Ecto neural progenitor cell (in vitro differentiated cells): Measurements from ENCODE around the gene PKN3.
A peak's percentile ranks its signal among the peaks of the same experiment; 100 is the strongest.
"Not testable (repeated sequence)": the region's sequence is repeated elsewhere in the genome, so short reads cannot be mapped to it uniquely, and the experiment has no call there.

Experiments used
- DNase-seq: peaks from one replicate; pipeline ENCODE4 v3.0.0-alpha.2; 2018; ENCODE audit warnings: low spot score

The PKN3 gene

DNA sequence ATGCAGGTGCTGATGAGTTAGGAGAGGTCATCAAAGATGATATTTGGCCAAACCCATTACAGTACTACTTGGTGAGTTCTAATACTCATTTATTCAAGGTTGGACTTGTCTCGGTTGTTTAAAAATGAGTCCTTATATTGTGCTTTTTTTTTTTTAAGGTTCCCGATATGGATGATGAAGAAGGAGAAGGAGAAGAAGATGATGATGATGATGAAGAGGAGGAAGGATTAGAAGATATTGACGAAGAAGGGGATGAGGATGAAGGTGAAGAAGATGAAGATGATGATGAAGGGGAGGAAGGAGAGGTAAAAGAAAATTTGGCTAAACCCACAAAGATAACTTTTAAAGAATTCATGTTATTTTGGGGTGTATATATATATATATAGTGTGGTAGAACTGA lies 8.6 kb upstream of the PKN3 start:
- DNase-seq = not testable (repeated sequence)

DNA sequence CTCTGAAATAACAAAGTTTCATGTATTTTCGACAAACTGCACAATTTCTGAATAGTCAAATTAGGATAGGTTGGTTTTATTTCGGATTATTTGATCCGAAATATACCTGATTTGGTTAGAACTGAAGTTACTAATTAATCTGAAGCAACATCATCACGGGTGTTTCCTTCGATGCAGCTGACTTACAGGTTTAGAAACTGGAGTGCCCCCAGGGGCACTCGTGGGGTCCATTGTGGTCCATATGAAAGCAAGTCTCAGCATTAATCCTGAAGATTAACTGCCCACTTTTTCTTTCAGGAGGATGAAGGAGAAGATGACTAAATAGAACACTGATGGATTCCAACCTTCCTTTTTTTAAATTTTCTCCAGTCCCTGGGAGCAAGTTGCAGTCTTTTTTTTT lies 8.0 kb upstream of the PKN3 start:
- DNase-seq = no peak

DNA sequence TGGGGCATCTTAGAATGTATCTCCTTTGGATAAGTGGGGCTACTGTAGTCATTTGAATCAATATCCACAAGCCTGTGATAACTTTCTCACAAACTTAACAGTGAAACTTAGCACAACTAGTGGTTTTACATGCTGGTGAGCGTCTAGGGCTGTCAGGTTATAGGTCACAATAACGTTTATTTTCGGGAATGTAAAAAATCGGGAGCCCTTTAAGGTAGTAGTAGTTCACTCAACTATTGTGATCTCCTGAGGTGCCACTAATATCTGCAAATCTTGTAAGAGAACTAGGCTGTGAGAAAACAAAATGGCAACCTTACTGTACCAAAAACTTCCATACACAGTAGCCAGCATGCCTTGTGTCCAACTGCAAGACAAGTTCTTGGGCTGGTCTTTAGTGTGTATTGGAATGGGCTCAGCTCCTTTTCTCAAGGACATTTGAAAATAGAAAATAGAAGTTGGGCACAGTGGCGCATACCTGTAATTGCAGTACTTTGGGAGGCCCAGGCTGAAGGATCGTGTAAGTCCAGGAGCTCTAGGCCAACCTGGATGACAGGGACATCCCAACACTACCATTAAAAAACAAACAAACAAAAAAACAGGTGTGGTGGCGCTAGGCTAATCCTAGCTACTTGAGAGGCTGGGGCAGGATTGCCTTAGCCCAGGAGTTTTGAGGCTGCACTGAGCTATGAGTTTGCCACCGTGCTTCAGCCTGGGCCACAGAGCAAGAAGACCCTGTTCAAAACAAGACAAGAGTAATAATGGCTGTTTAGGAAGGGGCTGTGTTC lies 5.2 kb upstream of the PKN3 start:
- no peak for DNase-seq

DNA sequence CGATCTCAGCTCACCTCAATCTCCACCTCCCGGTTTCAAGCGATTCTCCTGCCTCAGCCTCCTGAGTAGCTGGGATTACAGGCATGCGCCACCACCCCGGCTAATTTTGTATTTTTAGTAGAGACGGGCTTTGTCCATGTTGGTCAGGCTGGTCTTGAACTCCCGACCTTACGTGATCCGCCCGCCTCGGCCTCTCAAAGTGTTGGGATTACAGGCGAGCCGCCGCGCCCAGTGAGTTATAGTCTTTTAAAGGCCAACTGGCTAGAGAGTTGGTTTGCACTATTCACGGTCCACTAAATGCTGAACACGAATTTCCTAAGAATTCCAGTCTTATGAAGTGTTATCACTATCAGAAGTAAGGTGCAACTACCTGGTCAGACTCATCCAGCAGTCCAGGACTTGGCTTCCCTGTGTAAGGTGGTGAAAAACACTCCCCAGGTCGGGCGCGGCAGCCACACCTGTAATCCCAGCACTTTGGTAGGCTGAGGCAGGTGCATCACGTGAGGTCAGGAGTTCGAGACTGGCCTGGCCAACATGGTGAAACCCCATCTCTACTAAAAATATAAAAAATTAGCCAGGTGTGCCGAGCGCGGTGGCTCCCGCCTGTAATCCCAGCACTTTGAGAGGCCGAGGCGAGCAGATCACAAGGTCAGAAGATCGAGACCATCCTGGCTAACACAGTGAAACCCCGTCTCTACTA lies 3.1 kb upstream of the PKN3 start:
- not testable (repeated sequence) for DNase-seq

DNA sequence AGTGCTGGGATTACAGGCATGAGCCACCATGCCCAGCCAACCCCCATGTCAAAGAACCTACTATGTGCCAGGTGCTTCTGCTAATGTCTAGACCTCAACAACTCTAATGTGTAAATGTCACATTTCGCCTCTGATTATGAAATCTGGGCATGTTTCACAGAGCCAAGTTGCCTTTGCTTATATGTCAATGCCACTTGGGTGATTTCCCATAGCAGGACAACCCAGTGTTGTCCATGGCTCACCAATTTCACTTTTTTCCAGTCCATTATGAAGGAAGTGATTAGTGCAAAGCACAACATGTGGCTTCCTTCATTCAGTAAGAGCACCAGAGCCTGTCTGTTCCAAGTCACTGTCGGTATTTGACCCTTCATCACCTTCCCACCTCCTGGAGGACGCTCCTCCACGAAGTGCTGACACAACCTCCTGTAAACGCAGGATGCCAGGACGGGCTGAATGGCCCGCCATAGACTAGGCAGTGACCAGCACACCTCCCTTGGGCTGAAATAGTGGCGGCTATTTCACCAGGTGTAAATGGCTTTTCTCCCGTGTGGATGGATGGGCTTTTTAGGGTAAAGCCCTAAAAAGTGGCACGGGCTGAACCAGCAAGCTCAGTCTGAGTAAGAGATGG lies 962 bp upstream of the PKN3 start:
- no peak for DNase-seq

DNA sequence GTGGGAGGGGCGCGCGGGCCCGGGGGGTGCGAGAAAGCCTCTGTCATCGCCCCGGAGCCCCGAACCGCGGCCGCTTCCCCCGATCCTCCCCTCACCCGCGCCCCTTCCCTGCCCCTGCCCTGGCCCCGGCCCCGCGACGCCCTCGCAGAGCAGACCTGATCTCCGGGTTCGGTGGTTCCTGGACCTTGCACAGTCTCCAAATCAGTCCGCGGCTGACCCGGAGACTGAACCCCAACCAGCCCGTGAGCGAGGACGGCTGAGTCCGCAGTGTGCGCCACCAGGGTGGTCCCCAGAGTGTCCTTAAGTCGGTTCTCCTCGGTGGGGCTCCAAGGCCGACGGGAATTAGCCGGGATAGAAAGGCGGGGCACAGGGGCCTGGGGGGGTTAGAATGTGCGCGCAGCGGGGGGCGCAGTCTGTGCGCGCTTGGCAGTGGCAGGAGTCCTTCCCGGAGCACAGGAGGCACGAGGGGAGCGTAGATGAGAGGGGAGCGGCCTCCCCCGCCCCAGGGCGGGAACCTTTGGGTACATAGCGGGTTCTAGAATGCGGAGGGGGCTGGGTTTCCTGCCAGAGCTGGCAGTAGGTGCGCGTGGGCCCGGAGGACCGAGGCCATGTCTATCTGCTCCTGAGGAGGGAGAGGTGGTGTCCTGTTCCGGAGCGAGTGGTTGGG lies 779 bp downstream of the PKN3 start:
- DNase-seq = peak; percentile 74

DNA sequence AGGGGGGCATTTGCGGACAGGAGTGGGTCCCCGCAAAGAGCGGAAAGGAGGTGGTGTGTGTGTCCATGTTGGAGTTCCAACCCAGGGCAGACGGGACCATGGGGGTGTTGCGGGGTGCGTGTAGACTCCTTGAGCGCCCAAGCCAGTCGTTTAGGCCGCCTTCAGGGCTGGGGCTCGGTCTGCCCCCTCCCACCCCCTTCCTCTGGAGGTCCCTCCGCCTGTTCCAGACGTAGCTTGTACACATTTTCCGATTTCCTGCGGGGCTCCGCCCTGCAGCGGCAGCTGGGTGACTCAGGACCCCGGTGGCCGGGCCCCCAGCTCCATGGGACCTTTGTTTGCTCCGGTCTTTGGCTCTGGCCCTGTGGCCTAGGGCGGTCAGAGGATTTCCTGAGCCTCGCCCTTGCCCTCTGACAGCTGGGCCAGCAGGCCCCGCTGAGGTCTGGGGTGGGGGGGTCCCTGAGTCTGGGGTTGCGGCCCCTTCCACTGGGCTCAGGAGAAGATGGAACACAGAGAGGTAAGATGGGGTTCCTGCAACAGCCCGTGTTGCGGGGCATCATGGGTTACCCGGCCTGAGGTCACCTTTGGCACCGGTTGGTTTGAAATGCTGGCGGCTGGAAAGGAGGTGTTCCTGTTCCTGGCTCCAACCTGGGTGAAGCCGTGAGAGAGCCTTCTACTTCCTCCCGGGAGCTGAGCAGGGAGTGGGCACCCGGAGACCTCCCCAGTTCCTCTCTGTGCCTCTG lies 1.5 kb downstream of the PKN3 start:
- DNase-seq = no peak

DNA sequence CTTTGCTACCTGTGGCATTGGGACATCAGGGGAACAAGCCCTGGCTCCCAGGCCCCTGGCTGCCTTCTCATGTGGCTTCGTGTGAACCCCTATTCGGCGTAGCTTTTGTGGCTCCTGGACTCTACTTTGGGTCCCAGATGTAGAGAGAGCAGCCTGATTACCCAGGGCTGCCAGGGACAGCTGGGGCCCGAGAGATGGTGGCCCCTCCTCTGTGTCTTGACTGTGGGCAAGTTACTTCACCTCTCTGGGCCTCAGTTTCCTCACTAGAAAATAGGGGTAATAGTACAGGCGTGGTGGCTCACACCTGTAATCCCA lies 2.0 kb downstream of the PKN3 start:
- DNase-seq = no peak

DNA sequence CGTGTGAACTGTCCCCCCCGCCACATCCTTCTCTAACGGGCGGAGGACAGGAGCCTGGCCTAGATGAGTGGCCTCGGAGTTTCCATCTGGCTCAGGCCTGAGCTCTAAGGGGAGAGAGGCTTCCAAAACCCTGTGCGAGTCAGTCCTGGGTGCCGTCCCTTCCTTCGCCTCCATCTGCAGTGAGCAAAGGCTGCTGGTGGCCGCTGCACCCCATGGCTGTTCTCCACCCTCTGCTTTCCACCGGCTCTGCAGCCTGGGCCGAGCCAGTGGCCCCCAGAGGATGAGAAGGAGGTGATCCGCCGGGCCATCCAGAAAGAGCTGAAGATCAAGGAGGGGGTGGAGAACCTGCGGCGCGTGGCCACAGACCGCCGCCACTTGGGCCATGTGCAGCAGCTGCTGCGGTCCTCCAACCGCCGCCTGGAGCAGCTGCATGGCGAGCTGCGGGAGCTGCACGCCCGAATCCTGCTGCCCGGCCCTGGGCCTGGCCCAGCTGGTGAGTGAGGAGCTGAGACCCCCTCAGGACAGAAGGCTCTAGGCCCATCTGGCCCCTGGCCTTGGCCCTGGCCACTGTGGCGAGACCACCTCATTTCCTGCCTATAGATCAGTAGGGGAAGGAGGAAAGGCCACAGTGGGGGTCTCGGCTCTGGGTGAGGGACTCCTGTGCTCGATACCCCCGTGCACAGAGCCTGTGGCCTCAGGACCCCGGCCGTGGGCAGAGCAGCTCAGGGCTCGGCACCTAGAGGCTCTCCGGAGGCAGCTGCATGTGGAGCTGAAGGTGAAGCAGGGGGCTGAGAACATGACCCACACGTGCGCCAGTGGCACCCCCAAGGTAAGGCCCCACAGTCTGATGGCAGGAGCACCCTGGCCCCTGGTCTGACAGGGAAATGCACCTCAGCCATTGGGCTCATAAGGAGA lies 3.0 kb downstream of the PKN3 start:
- no peak for DNase-seq

DNA sequence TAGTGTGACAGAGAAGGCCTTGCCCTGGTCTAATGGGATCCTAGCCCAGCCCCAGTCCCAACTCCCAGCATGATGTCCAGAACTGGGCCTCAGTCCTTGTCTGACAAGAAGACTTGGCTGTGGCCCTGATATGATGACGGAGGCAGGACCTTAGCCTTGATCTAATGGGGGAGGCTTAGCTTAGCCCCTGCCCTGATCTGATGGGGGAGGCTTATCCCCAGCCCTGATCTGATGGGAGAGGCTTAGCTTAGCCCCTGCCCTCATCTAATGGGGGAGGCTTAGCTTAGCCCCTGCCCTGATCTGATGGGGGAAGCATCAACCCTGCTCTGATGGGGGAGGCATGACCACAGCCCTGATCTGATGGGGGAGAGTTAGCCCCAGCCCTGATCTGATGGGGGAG lies 3.7 kb downstream of the PKN3 start:
- DNase-seq = no peak

DNA sequence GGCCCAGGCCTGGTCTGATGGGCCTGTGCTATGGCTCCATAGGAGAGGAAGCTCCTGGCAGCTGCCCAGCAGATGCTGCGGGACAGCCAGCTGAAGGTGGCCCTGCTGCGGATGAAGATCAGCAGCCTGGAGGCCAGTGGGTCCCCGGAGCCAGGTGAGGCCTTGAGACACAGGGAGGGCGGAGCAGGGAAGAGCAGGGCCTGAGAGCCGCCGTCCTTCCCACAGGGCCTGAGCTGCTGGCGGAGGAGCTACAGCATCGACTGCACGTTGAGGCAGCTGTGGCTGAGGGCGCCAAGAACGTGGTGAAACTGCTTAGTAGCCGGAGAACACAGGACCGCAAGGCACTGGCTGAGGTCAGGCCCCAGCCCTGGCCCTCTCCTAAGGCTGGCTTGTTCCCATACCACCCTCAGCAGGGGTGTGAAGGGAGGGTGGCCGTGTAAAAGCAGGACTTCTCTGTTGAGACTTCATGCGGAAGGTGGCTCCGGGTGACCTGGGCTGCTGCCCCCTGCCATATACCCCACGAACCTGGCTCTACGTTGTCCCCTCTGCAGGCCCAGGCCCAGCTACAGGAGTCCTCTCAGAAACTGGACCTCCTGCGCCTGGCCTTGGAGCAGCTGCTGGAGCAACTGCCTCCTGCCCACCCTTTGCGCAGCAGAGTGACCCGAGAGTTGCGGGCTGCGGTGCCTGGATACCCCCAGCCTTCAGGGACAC lies 4.5 kb downstream of the PKN3 start:
- DNase-seq = no peak

DNA sequence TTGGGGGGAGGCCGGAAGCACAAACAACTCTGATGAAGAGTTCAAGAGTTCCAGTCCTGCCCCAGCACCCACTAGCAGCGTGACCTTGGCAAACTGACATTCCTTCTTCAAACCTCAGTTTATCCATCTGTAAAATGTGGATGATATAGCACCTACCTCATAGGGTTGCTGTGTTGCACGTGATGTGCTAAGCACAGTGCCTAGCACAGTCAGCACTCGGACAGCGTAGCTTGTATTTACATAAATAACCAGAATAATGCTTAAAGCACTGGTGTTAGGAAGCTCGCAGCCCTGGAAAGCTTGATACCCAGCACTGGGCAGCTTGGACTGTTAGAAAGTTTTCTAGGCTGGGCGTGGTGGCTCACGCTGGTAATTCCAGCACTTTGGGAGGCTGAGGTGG lies 5.1 kb downstream of the PKN3 start:
- DNase-seq = no peak

DNA sequence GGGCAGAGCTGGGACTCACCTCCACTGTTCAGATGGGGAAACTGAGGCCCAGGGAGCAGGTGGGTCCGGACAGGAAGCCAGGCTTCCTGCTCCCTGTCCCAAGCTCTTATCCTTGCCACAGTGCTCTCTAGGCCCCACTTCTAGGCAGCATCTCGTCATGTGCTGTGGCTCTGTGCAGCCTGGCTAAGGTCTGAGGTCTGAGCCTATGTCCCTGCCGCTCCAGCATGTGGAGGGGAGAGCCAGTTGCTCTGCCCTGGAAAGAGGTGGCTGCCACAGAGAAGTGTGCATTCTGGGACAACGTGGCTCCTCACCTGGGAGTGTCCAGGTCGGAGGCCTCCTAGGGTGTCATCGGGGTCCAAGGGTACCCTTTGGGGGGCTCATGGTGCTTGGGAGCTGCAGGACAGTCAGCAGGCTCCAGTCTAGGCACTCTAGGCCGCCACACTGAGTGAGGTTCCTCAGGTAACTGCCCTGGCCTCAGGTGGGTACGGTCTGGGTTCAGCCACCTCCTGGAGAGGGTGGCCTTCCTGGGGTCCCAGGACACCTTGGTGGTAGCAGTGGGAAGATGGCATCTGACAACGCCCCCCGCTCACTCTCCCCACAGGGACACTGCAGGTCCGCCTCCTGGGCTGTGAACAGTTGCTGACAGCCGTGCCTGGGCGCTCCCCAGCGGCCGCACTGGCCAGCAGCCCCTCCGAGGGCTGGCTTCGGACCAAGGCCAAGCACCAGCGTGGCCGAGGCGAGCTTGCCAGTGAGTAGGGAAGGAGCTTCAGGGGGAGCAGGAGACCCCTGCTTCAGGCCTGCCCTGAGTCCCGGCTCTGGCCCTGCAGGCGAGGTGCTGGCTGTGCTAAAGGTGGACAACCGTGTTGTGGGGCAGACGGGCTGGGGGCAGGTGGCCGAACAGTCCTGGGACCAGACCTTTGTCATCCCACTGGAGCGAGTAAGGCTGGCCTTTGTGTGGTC lies 10.4 kb downstream of the PKN3 start:
- no peak for DNase-seq

DNA sequence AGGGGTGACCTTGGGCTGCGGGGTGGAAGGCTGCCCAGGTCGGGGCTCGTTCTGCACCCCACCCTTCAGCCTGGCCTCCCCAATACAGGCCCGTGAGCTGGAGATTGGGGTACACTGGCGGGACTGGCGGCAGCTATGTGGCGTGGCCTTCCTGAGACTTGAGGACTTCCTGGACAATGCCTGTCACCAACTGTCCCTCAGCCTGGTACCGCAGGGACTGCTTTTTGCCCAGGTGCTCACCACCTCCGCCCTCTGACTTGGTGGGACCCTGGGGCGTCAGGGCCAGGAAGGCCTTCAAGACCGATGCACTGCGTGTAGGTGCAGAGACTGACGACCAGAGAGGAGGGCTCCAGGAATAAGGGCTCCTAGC lies 11.1 kb downstream of the PKN3 start:
- DNase-seq = no peak

DNA sequence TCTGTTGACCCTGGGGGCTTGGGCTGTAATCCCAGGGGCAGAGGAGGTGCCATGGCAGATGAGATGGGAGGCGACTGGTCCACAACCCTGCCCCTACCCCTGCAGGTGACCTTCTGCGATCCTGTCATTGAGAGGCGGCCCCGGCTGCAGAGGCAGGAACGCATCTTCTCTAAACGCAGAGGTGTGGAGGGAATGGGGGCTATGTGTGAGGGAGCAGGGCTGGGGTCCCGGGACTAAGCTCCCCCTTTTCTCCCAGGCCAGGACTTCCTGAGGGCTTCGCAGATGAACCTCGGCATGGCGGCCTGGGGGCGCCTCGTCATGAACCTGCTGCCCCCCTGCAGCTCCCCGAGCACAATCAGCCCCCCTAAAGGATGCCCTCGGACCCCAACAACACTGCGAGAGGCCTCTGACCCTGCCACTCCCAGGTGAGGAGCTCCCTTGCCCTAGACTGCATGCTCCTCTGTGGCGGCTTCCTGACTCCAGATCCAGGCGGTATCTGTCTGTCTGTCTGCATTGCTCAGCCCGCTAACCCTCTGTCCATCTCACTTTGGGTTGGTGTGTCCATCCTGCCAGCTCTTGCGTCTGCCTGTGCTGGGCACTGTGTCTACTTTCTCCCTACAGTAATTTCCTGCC lies 11.8 kb downstream of the PKN3 start:
- no peak for DNase-seq

DNA sequence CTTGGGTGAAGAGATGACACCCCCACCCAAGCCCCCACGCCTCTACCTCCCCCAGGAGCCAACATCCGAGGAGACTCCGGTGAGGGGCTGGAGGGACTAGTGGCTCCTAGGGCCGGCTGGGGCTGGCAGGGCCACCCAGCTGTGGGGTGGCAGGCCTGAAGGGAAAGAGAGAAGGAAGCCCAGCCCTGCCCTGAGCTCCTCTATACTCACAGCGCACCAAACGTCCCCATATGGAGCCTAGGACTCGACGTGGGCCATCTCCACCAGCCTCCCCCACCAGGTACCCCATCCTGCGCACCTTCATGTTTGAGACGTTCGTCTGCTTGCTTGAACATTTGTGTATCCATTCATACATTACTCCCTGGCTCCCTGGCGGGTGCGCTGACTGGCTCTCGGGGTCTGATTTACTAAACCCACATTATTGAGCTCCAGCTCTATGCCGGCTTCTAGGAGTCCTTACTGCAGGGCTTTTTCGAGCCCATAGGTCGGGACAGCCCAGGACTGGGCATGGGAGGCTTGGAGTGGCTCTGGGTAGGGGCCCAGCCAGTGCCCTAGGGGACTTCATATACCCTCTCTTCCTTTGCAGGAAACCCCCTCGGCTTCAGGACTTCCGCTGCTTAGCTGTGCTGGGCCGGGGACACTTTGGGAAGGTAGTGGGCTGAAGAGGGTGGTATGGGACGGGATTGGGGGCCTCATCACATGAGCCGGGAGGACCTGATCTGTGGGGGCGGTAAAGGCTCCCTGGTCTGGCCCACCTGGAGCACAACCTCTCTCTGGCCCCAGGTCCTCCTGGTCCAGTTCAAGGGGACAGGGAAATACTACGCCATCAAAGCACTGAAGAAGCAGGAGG lies 12.5 kb downstream of the PKN3 start:
- DNase-seq = no peak

DNA sequence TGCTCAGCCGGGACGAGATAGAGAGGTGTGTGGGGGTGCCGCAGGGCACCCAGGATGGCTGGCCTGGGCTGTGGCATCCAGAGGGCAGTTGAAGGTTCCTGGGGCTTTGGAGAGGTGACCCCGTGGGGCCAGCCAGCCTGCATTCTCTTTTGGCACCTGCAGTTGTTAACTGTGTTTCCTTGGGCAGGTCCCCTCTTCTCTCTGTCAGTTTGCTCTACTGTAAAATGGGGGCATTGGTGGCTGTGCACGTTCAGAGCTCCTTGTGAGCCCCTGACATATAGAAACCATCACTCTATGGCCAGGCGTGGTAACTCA lies 13.1 kb downstream of the PKN3 start:
- no peak for DNase-seq

DNA sequence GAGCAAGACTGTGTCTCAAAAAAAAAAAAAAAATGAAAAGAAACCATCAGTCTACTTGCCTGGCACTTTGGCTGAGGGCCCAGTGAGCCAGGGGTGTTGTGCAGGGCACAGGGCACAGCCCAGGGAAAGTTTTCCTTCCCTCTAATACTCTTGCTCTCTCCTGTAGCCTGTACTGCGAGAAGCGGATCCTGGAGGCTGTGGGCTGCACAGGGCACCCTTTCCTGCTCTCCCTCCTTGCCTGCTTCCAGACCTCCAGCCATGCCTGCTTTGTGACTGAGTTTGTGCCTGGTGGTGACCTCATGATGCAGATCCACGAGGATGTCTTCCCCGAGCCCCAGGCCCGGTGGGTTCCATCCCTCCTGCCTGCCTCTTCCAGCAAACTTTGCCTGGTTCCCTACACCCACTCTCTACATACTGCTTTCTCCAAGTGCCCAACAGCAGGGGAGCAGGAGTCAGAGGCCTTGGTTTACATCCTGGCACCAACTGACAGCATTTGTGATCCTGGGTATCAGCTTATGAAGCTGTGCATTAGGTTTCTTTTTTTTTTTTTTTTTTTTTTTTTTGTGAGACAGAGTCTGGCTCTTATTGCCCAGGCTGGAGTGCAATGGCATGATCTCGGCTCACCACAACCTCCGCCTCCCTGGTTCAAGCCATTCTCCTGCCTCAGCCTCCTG lies 14.4 kb downstream of the PKN3 start:
- DNase-seq = no peak
